T47D (cell line): ENCODE measurements around the gene CYP19A1.

Source experiments
- DNase-seq, 2 experiments: peaks; one replicate each; pipeline versions ENCODE4 v3.0.0 to v3.0.0-alpha.2; 2011 to 2012; ENCODE audit warnings: low read depth in 1 of 2, low spot score in 1 of 2
- JUND ChIP-seq: IDR thresholded peaks from 2 replicates; pipeline ENCODE4 v1.6.1; 2012; ENCODE audit warnings: low read depth
- in situ Hi-C: cut with HindIII; loops from 2 replicates; pipeline ENCODE4 v1.10.0; 2016; ENCODE audit warnings: low sequenced_read_pairs, low pct_unique_long_range_greater_than_20kb

CYP19A1 gene

GRCh38 chr15:51224428-51224827 lies 114.0 kb downstream of the CYP19A1 start:
- DNase-seq, result no peak
- in situ Hi-C loops, result no loop called here
- TF ChIP-seq JUND, result no peak

- no peak for TF ChIP-seq JUND
- in situ Hi-C loops, result no loop called here
- peak in 1 of 2 experiments; percentile 45 for DNase-seq
Measured at GRCh38 chr15:51223771-51224229, 114.6 kb downstream of the CYP19A1 start.

GRCh38 chr15:51218299-51218938 lies 120.0 kb downstream of the CYP19A1 start:
- in situ Hi-C loops, result no loop called here

GRCh38 chr15:51212909-51213308 lies 125.5 kb downstream of the CYP19A1 start:
- in situ Hi-C loops, result no loop called here
- no peak for TF ChIP-seq JUND
- DNase-seq, result no peak

More at GRCh38 chr15:51218299-51218938, 120.0 kb downstream of the CYP19A1 start:
- DNase-seq, result no peak
- no peak for TF ChIP-seq JUND

GRCh38 chr15:51212239-51212638 lies 126.2 kb downstream of the CYP19A1 start:
- TF ChIP-seq JUND, result no peak
- DNase-seq, result no peak
- in situ Hi-C loops, result no loop called here

GRCh38 chr15:51205050-51205975 lies 133.1 kb downstream of the CYP19A1 start:
- in situ Hi-C loops, result no loop called here
- peak; percentile 35 to 84 for DNase-seq
- no peak for TF ChIP-seq JUND

- no peak for TF ChIP-seq JUND
- in situ Hi-C loops, result no loop called here
- no peak for DNase-seq
Measured at GRCh38 chr15:51203797-51204196, 134.6 kb downstream of the CYP19A1 start.

GRCh38 chr15:51202783-51203182 lies 135.6 kb downstream of the CYP19A1 start:
- no peak for DNase-seq
- in situ Hi-C loops, result no loop called here
- no peak for TF ChIP-seq JUND

- DNase-seq, result no peak
- no peak for TF ChIP-seq JUND
- in situ Hi-C loops, result no loop called here
Measured at GRCh38 chr15:51201581-51201980, 136.8 kb downstream of the CYP19A1 start.

- in situ Hi-C loops, result no loop called here
- DNase-seq, result no peak
Measured at GRCh38 chr15:51200792-51201191, 137.6 kb downstream of the CYP19A1 start.

GRCh38 chr15:51199541-51199940 lies 138.9 kb downstream of the CYP19A1 start:
- TF ChIP-seq JUND, result no peak
- no peak for DNase-seq
- in situ Hi-C loops, result no loop called here

More at GRCh38 chr15:51200792-51201191, 137.6 kb downstream of the CYP19A1 start:
- TF ChIP-seq JUND, result no peak

GRCh38 chr15:51198701-51199232 lies 139.6 kb downstream of the CYP19A1 start:
- TF ChIP-seq JUND, result no peak
- DNase-seq, result no peak
- in situ Hi-C loops, result no loop called here

- no peak for DNase-seq
- no peak for TF ChIP-seq JUND
- in situ Hi-C loops, result no loop called here
Measured at GRCh38 chr15:51195459-51195858, 142.9 kb downstream of the CYP19A1 start.
